Measurements from ENCODE around the gene PKP2. TPM values are rescaled to one million over a fixed set of nuclear protein-coding genes. Genes with fewer than 3 reads are reported as not detected.

Gene PKP2
- total RNA-seq, 1 donor from 2014 or later, result 3.0 TPM

- no peak for ATAC-seq
Observed at GRCh38 chr12:32859389-32859788, 37.2 kb downstream of the PKP2 start.

DNA sequence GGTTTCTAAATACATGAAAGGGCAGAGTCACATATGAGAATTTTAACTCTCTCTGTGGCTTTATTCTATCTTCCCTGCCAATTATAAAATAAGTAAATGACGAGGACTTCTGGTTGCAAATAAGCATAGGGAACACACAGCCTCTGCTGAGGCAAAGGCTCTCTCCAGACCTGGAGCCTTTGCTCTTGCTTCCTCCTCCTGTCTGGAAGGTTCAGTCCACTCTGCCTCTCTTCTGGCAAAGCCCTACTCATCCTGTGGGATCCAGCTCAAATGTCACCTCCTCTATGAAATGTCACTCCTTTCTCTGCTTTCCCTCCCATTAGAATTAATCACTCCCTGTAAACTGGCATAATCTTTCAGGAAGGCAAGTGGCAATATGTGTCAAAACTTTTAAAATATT lies 41.9 kb downstream of the PKP2 start:
- Histone ChIP-seq H3K36me3 (no peaks in the 10 kb centered on the region), H3K4me1 (no peaks in the 10 kb centered on the region), H3K4me3 (no peak overlapping the region), H3K27ac (no peak overlapping the region), H3K27me3 (ENCODE audit: low read depth) (no peaks in the 10 kb centered on the region), H3K9me3 (no peaks in the 10 kb centered on the region)
- TF ChIP-seq, protein P1, sequence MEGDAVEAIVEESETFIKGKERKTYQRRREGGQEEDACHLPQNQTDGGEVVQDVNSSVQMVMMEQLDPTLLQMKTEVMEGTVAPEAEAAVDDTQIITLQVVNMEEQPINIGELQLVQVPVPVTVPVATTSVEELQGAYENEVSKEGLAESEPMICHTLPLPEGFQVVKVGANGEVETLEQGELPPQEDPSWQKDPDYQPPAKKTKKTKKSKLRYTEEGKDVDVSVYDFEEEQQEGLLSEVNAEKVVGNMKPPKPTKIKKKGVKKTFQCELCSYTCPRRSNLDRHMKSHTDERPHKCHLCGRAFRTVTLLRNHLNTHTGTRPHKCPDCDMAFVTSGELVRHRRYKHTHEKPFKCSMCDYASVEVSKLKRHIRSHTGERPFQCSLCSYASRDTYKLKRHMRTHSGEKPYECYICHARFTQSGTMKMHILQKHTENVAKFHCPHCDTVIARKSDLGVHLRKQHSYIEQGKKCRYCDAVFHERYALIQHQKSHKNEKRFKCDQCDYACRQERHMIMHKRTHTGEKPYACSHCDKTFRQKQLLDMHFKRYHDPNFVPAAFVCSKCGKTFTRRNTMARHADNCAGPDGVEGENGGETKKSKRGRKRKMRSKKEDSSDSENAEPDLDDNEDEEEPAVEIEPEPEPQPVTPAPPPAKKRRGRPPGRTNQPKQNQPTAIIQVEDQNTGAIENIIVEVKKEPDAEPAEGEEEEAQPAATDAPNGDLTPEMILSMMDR (IDR thresholded peaks at IDR 0.05), result no peak
- ATAC-seq, result no peak
- intact Hi-C loops (cut with DNase I), result no loop called here
- no peak for DNase-seq

More at GRCh38 chr12:32859389-32859788, 37.2 kb downstream of the PKP2 start:
- Histone ChIP-seq H3K27ac (no peak overlapping the region), H3K36me3 (no peaks in the 10 kb centered on the region), H3K4me3 (no peak overlapping the region), H3K4me1 (no peaks in the 10 kb centered on the region), H3K9me3 (no peaks in the 10 kb centered on the region), H3K27me3 (ENCODE audit: low read depth) (no peaks in the 10 kb centered on the region)
- TF ChIP-seq, protein P1 (IDR thresholded peaks at IDR 0.05), result no peak
- intact Hi-C loops (cut with DNase I), result no loop called here
- no peak for DNase-seq

DNA sequence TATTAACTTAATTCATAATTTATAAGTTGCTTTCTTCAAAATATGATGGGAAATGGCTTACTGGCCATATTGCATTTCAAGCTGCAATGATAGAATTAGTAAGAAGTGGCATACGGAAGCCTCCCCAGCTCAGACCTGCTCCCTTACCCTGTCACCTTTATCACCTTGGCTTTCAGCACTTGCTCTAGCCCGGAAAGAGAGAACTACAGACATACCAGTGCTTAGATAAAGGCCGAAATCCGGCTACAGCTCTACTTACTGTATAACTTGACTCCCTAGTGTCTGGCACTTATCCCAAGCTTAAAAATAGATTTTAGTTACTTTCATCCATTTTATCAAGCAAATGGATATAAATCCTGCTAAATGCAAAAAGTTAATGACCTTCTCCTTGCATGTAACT lies 42.5 kb downstream of the PKP2 start:
- Histone ChIP-seq H3K36me3 (no peaks in the 10 kb centered on the region), H3K27ac (no peak overlapping the region), H3K4me1 (no peaks in the 10 kb centered on the region), H3K27me3 (ENCODE audit: low read depth) (no peaks in the 10 kb centered on the region), H3K4me3 (no peak overlapping the region), H3K9me3 (no peaks in the 10 kb centered on the region)
- TF ChIP-seq, protein P1 (IDR thresholded peaks at IDR 0.05), result no peak
- ATAC-seq, result no peak
- intact Hi-C loops (cut with DNase I), result no loop called here
- DNase-seq, result no peak

- H3K27ac ChIP-seq, result no peak overlapping the region
- H3K27me3 ChIP-seq (ENCODE audit: low read depth), result no peaks in the 10 kb centered on the region
- no peaks in the 10 kb centered on the region for H3K4me1 ChIP-seq
- no peaks in the 10 kb centered on the region for H3K9me3 ChIP-seq
- intact Hi-C loops (cut with DNase I), result no loop called here
- no peaks in the 10 kb centered on the region for H3K36me3 ChIP-seq
- ATAC-seq, result no peak
- H3K4me3 ChIP-seq, result no peak overlapping the region
- TF ChIP-seq, protein P1 (IDR thresholded peaks at IDR 0.05), result no peak
- DNase-seq, result no peak
Observed at GRCh38 chr12:32847287-32847686, 49.3 kb downstream of the PKP2 start.

DNA sequence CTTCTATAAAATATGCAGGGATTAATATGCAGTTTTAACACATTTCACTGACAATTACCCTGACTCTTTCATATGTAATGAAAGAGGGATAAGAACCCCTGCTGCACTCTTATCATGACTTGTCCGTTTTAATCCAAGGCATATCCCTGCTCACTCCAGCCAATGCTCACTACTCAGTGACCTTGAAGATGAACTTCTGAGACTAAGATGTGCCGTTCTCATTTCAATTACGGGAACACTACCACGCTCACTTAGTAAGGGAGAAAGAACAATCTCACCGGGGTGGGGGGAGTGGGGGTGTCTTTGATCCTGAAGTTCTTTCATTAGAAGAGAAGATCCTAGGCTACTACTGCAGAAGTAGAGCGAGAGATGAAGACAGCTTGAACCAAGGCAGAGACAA lies 50.5 kb downstream of the PKP2 start:
- DNase-seq (no peak), ATAC-seq (no peak)
- H3K27ac ChIP-seq, result no peak overlapping the region
- TF ChIP-seq, protein P1 (IDR thresholded peaks at IDR 0.05), result no peak
- H3K4me1 ChIP-seq, result no peaks in the 10 kb centered on the region
- H3K36me3 ChIP-seq, result no peaks in the 10 kb centered on the region
- H3K27me3 ChIP-seq (ENCODE audit: low read depth), result no peaks in the 10 kb centered on the region
- H3K4me3 ChIP-seq, result no peak overlapping the region
- no peaks in the 10 kb centered on the region for H3K9me3 ChIP-seq
- intact Hi-C loops (cut with DNase I), result no loop called here

All from lower lobe of right lung (tissue), 2 donors.